ENCODE measurements around the gene HAL.
"Not testable (repeated sequence)": the region's sequence is repeated elsewhere in the genome, so short reads cannot be mapped to it uniquely, and the experiment has no call there.

Gene HAL

DNA sequence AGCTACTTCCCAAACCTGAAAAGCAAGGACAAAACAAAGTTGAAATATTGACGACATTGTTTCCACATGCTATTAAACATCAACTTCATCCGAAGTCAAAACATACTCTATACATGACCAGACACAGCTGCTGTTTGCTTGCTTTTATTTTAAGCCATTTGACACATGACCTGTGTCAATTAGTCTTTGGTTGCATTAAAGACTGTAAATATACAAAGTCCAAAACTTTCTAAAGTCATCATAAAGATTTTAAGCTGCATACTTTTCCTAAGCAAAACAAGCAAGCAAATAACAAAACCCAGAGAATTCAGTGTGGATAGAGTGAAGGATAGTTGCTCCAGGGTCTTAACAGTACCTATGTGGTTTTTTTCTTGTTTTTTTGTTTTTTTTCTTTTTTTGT lies 21.8 kb downstream of the HAL start:
- ATAC-seq (no peak), DNase-seq (no peak)
- no peaks in the 10 kb centered on the region for H3K4me1 Mint-ChIP-seq
- H3K9me3 Mint-ChIP-seq: no peaks in the 10 kb centered on the region
- no peaks in the 10 kb centered on the region for H3K36me3 Mint-ChIP-seq (ENCODE audit: low read depth)
- H3K27me3 Mint-ChIP-seq: no peaks in the 10 kb centered on the region
- H3K27ac Mint-ChIP-seq: no peak overlapping the region
- H3K4me3 Mint-ChIP-seq: no peak overlapping the region

DNA sequence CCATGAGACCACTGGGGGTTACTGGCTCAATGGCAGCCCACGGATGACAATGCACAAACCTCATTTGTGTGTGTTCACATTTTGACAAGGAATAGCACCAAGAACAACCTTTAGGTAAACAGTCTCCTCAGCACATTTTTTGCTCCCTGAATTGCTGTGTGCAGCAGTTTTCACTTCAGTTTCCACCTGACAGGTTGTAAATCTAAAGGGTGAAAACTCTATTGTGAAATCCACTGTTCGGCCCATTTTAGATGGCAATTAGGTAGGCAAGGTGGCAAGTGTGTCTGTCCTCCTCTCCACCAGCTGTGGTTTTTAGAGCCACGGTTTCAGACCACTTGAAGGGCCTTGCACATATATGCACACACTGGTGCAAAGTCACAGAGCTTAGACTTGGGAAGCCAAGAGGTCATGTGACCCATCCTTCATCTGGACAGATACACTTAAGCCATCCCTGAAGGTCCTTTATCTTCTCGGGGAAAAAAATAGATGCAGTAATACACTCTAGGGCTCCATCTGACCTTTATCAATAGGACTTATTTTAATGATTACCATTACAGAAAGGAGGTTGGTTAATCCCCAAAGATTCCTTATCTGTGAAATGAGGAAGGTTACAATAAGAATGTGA lies 23.2 kb downstream of the HAL start:
- H3K27me3 Mint-ChIP-seq: no peaks in the 10 kb centered on the region
- no peaks in the 10 kb centered on the region for H3K4me1 Mint-ChIP-seq
- H3K9me3 Mint-ChIP-seq: no peaks in the 10 kb centered on the region
- H3K36me3 Mint-ChIP-seq (ENCODE audit: low read depth): no peaks in the 10 kb centered on the region
- no peak for DNase-seq
- no peak overlapping the region for H3K27ac Mint-ChIP-seq
- ATAC-seq: no peak
- H3K4me3 Mint-ChIP-seq: no peak overlapping the region

DNA sequence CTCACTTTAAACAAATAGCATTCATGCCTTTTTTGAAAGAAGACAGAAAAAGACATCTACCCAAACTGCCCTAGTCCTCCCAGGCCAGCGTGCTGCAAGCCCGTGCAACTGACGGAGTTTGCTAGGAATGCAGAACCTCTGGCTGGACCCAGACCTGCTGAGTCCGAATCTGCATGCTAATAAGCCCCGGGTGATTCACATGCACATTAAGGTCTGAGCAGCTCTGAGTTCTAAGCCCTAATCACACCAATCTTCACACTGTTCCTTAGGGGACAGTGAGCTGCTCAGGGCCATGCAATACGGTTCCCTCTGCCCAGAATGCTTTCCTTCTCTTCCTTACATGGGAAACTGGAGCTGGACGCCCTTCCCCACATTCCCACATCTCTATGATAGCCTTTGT lies 25.2 kb downstream of the HAL start:
- Mint-ChIP-seq H3K36me3 (ENCODE audit: low read depth) (no peaks in the 10 kb centered on the region), H3K4me1 (no peaks in the 10 kb centered on the region), H3K9me3 (no peaks in the 10 kb centered on the region), H3K27me3 (no peaks in the 10 kb centered on the region), H3K27ac (no peak overlapping the region), H3K4me3 (no peak overlapping the region)
- no peak for DNase-seq
- no peak for ATAC-seq

DNA sequence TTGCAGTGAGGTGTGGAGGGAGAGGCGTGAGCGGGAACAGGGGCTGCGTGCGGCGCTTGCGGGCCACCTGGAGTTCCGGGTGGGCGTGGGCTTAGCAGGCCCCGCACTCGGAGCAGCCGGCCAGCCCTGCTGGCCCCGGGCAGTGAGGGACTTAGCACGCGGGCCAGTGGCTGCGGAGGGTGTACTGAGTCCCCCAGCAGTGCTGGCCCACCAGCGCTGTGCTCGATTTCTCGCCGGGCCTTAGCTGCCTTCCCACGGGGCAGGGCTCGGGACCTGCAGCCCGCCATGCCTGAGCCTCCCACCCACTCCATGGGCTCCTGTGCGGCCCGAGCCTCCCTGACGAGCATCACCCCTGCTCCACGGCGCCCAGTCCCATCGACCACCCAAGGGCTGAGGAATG lies 27.0 kb downstream of the HAL start:
- not testable (repeated sequence) for ATAC-seq, H3K4me3 Mint-ChIP-seq

DNA sequence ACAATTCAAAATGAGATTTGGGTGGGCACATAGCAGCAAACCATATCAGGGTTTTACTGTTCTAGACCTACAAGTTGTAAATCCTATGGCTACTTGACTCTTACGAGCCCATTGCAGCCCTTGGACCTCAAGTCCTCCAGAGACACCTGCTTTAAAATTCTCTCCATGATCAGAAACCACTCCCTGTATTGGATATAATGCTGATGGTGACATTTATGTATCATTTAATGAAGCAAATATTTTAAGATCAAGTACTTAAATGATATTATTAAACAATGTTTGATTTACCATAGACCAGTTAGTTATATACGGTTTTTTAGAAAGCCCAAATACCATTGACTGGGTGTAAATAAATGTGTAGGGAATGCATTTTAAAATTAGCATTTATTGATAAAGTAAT lies 28.8 kb downstream of the HAL start:
- DNase-seq (no peak), ATAC-seq (no peak)
- Mint-ChIP-seq H3K4me3 (no peak overlapping the region), H3K36me3 (ENCODE audit: low read depth) (no peaks in the 10 kb centered on the region), H3K9me3 (no peaks in the 10 kb centered on the region), H3K27ac (no peak overlapping the region), H3K27me3 (no peaks in the 10 kb centered on the region), H3K4me1 (no peaks in the 10 kb centered on the region)

More for the DNA sequence above, 27.0 kb downstream of the HAL start:
- H3K36me3 Mint-ChIP-seq (ENCODE audit: low read depth); H3K4me1 Mint-ChIP-seq; DNase-seq; H3K27ac Mint-ChIP-seq; H3K27me3 Mint-ChIP-seq; H3K9me3 Mint-ChIP-seq: not testable (repeated sequence)

DNA sequence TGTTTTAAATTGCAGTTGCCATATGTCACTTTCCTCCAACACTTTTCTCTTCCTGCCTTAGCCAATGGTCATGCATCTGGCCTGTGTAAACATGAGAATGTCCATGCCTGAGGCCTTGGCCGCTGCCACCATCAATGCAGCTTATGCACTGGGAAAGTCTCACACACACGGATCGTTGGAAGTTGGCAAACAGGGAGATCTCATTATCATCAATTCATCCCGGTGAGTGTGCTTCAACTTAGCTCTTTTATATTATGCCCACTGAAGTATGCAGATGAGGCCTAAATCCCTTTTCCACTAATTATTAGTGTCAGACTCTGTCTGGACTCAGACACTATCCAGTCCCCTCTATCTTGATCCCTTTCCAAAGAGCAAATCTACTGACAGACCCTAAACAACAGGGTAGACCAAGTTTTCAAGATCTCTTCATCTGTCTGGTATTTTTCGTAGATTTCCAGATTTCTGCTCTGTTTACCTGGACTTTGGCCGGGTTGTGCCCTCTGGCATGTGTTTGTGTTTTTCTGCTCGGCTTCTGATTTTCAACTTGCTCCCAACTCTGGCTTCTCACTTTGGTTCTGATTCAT lies 29.8 kb downstream of the HAL start:
- Mint-ChIP-seq H3K36me3 (ENCODE audit: low read depth) (no peaks in the 10 kb centered on the region), H3K4me1 (no peaks in the 10 kb centered on the region), H3K4me3 (no peak overlapping the region), H3K27me3 (no peaks in the 10 kb centered on the region), H3K27ac (no peak overlapping the region), H3K9me3 (no peaks in the 10 kb centered on the region)
- no peak for DNase-seq
- ATAC-seq: no peak

DNA sequence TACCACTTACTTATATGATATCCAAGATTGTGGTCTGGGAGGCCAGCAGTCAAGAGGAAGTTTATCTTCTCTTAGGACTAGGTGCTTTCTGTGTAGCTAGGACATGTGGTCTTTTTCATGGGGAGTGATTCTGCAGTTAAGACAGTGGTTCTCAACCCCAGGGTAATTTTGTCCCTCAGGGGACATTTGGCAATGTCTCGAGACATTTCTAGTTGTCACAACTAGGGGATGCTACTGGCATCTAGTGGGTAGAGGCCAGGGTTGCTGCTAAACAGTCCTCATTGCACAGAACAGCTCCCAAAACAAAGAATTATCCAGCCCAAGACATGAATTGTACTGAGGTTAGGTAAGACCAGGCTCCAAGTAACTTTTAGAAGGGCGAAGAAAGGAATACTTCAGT lies 33.0 kb downstream of the HAL start:
- Mint-ChIP-seq H3K4me1 (no peaks in the 10 kb centered on the region), H3K36me3 (ENCODE audit: low read depth) (no peaks in the 10 kb centered on the region), H3K27ac (no peak overlapping the region), H3K27me3 (no peaks in the 10 kb centered on the region), H3K4me3 (no peak overlapping the region), H3K9me3 (no peaks in the 10 kb centered on the region)
- DNase-seq (no peak), ATAC-seq (no peak)

DNA sequence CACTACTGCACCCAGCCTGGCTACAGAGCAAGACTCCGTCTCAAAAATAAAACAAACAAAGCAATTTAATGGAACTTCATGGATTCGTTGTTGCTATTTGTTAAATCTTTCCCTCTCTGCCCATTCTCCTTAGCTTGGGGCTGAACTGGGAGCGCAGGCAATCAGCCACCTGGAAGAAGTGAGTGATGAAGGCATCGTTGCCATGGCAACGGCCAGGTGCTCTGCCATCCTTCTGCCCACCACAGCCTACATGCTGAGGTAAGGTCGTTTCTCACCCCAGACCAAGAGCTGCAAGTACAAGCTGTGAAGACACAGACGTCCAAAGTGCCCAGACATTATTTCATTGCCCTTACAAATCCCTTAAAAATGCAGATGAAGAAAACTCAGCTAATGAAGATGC lies 33.9 kb downstream of the HAL start:
- no peaks in the 10 kb centered on the region for H3K36me3 Mint-ChIP-seq (ENCODE audit: low read depth)
- no peaks in the 10 kb centered on the region for H3K9me3 Mint-ChIP-seq
- no peaks in the 10 kb centered on the region for H3K4me1 Mint-ChIP-seq
- DNase-seq: no peak
- no peaks in the 10 kb centered on the region for H3K27me3 Mint-ChIP-seq
- ATAC-seq: no peak
- no peak overlapping the region for H3K27ac Mint-ChIP-seq
- no peak overlapping the region for H3K4me3 Mint-ChIP-seq

DNA sequence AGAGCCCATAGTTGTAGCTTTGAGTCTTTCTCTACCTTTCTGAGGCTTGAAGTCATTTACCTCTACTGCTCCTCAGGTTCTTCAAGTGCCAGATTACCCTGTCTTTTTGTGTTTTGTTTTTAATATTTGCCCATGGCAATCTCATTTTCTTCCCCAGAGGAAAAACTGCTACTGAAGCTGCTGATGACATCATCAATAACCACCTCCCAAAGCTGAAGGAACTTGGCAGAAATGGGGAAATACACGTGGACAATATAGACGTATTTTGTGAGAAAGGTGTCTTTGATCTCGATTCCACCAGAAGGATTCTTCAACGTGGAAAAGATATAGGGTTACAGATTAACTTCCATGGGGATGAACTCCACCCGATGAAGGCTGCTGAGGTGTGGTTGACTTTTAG lies 35.9 kb downstream of the HAL start:
- no peaks in the 10 kb centered on the region for H3K27me3 Mint-ChIP-seq
- no peak overlapping the region for H3K27ac Mint-ChIP-seq
- no peak overlapping the region for H3K4me3 Mint-ChIP-seq
- no peaks in the 10 kb centered on the region for H3K36me3 Mint-ChIP-seq (ENCODE audit: low read depth)
- DNase-seq (no peak), ATAC-seq (no peak)
- H3K9me3 Mint-ChIP-seq: no peaks in the 10 kb centered on the region
- H3K4me1 Mint-ChIP-seq: no peaks in the 10 kb centered on the region

DNA sequence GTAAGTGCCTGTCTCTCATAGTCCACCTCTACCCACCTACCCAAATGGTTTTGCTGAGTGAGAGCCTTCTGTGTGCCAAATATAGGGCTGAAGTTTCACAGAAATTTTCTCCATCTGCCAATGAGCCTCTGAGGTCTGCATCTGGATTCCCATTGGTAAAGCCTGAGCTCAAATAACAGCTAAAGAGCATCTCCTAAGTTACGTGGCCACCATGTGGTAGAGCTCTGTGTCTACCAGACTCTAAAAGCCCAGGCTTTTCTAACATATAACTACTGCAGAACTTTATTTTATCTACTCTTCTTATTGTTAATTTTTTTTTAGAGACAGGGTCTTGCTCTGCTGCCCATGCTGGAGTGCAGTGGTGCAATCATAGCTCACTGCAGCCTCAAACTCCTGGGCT lies 37.0 kb downstream of the HAL start:
- Mint-ChIP-seq H3K9me3 (no peaks in the 10 kb centered on the region), H3K4me3 (no peak overlapping the region), H3K27me3 (no peaks in the 10 kb centered on the region), H3K27ac (no peak overlapping the region), H3K36me3 (ENCODE audit: low read depth) (no peaks in the 10 kb centered on the region), H3K4me1 (no peaks in the 10 kb centered on the region)
- ATAC-seq (no peak), DNase-seq (no peak)

DNA sequence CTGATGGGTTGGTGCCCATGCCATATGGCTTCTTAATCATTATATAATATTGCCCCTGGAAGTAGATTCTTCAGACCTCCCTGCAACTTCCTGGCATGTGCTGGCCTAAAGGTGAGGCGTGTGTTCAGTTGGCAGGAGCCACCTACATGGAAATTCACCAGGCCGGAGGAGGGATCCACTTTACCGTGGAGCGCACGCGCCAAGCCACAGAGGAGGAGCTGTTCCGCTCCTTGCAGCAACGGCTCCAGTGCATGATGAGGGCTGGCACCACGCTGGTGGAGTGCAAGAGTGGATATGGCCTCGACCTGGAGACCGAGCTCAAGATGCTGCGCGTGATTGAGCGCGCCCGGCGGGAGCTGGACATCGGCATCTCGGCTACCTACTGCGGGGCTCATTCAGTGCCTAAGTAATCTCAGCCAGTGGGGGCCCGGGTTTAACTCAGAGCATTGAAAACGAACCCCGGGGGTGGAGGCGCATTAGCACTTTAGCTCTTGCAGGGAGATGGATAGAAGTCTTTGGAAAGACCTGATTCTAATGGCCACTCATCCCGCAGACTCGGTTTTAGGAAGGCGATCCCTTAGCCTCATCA lies 39.5 kb downstream of the HAL start:
- Mint-ChIP-seq H3K4me1 (no peaks in the 10 kb centered on the region), H3K9me3 (no peaks in the 10 kb centered on the region), H3K4me3 (no peak overlapping the region), H3K27ac (no peak overlapping the region), H3K27me3 (no peaks in the 10 kb centered on the region), H3K36me3 (ENCODE audit: low read depth) (no peaks in the 10 kb centered on the region)
- ATAC-seq (no peak), DNase-seq (no peak)

DNA sequence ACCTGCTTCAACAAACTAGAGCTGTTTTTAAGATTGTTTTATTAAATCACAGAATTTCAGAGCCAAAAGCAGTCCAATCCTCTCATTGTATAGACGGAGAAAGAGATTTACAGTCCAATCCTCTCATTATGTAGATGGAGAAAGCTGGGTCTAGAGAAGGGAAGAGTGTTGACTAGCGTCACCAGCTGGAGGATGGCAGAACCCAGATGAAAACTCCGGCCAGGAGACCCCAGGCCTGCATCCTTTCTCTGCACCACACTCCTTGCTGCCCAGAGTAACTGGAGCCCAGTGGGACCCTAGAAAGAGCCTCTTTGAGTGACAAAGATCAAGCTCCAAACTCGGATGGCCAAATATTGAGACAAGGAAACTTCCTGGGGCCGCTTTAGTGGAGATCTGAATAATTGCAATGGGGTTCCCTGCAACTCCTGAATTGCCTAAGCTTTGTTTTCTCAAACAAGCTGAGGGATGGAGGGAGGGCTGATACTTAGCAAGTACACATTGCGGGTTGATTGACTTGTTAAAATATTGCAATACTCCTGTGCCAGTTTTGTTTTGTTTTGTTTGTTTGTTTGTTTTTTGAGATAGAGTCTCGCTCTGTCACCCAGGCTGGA lies 40.5 kb downstream of the HAL start:
- no peak overlapping the region for H3K4me3 Mint-ChIP-seq
- DNase-seq: no peak
- no peaks in the 10 kb centered on the region for H3K27me3 Mint-ChIP-seq

DNA sequence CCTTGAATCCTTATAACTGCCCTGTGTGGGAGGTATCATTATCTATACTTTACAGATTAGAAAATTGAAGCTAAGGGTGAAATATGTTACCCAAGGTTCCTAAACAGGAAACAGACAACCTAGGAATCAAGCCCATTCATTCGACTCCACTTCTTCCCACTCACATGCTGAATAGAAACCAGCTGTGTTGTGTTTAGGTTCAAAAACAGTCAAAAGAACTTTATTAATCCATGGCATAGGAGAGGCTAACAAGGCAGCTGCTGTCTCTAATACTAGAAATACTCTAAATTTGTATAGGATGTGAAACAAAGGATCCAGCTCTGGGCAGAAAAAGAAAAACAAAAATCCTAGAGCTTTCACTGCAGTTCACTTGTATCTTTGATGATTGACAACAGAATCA lies 43.1 kb downstream of the HAL start:
- Mint-ChIP-seq H3K9me3 (no peaks in the 10 kb centered on the region), H3K27me3 (no peaks in the 10 kb centered on the region)

More for the DNA sequence above, 40.5 kb downstream of the HAL start:
- Mint-ChIP-seq H3K4me1 (no peaks in the 10 kb centered on the region), H3K27ac (no peak overlapping the region), H3K36me3 (ENCODE audit: low read depth) (no peaks in the 10 kb centered on the region), H3K9me3 (no peaks in the 10 kb centered on the region)
- no peak for ATAC-seq

DNA sequence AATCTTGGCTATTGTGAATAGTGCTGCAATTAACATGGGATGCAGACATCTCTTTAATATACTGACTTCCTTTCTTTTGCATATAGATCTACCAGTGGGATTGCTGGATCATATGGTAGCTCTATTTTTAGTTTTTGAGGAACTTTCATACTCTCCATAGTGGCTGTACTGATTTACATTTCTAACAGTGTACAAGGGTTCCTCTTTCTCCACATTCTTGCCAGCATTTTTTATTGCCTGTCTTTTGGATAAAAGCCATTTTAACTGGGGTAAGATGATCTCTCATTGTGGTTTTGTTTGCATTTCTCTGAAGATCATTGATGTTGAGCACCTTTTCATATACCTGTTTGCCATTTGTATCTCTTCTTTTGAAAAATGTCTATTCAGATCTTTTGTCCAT lies 44.6 kb downstream of the HAL start:
- no peaks in the 10 kb centered on the region for H3K27me3 Mint-ChIP-seq
- H3K27ac Mint-ChIP-seq: no peak overlapping the region
- ATAC-seq (no peak), DNase-seq (no peak)
- H3K9me3 Mint-ChIP-seq: no peaks in the 10 kb centered on the region
- H3K36me3 Mint-ChIP-seq (ENCODE audit: low read depth): no peaks in the 10 kb centered on the region
- H3K4me1 Mint-ChIP-seq: no peaks in the 10 kb centered on the region
- no peak overlapping the region for H3K4me3 Mint-ChIP-seq

More for the DNA sequence above, 43.1 kb downstream of the HAL start:
- H3K4me1 Mint-ChIP-seq: no peaks in the 10 kb centered on the region
- DNase-seq (no peak), ATAC-seq (no peak)
- no peak overlapping the region for H3K27ac Mint-ChIP-seq
- no peaks in the 10 kb centered on the region for H3K36me3 Mint-ChIP-seq (ENCODE audit: low read depth)
- no peak overlapping the region for H3K4me3 Mint-ChIP-seq

DNA sequence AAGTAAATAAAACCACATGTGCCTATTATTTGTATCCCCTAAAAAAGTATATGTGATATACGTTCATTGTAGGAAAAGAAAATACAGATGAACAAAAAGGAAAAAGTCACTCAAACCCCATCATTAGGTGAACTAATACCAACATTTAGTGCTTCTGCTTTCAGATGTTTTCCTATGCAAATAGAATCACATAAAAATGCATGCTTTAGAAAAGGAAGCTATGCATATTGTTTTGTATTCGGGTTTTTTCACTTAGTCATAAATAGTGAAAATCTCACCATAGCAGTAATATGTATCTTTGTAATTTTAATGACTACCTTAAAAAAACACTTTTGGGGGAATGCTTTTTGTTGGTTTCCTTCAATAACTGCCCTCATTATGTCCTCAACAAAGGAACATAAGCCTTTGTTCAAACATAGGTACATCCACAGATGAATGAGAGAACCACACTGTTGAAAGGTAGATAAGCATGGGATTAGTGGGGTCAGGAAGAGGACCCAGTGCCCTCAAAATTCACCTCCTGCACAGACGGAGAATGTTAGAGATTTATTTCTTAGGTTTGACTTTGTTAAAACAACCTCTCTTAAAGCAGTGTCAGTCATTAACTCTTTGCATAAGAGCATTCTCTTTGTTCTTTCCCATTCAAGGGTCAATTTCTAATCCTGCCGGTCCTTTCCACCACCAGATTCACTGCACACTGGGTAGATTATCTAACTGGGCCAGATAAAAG lies 46.5 kb downstream of the HAL start:
- Mint-ChIP-seq H3K36me3 (ENCODE audit: low read depth) (no peaks in the 10 kb centered on the region), H3K27ac (no peak overlapping the region), H3K27me3 (no peaks in the 10 kb centered on the region), H3K4me3 (no peak overlapping the region), H3K9me3 (no peaks in the 10 kb centered on the region), H3K4me1 (no peaks in the 10 kb centered on the region)
- ATAC-seq: no peak
- no peak for DNase-seq

Data from activated naive CD8-positive, alpha-beta T cell treated with anti-CD3 and anti-CD28 coated beads, Interleukin-2, amount 50 U/mL, for 24 hours (primary cell).